HG02798 (cell line): ENCODE results near the gene EIF4G1.

ENCODE experiments used
- ATAC-seq: cut with Tn5 transposase; IDR thresholded peaks from one replicate; pipeline ENCODE4 v1.9.1; 2021; ENCODE audit warnings: mild to moderate bottlenecking; ENCODE audit not compliant: unreplicated experiment, poor library complexity

The EIF4G1 gene

GRCh38 chr3:184379358-184380184, 65.2 kb downstream of the EIF4G1 start, which contains the start of gene CHRD:
TSS of gene CHRD (plus strand) at chr3:184380054. CDS start at chr3:184380319, 265 bp downstream.
- no peak for ATAC-seq

- ATAC-seq = no peak
Observed at GRCh38 chr3:184380185-184380626, 65.8 kb downstream of the EIF4G1 start.

- no peak for ATAC-seq
Observed at GRCh38 chr3:184380627-184381260, 66.3 kb downstream of the EIF4G1 start.

- ATAC-seq = no peak
Observed at GRCh38 chr3:184381261-184382224, 67.1 kb downstream of the EIF4G1 start.

- no peak for ATAC-seq
Observed at GRCh38 chr3:184382326-184383032, 68.1 kb downstream of the EIF4G1 start.

GRCh38 chr3:184383033-184383740, 68.8 kb downstream of the EIF4G1 start:
- no peak for ATAC-seq

GRCh38 chr3:184384342-184384741, 69.9 kb downstream of the EIF4G1 start:
- no peak for ATAC-seq
